ENCODE data around the gene ABI3BP. TPM values are rescaled to one million over a fixed set of nuclear protein-coding genes. Genes with fewer than 3 reads are reported as not detected.

Gene ABI3BP
- total and polyA plus RNA-seq, 2 donors (not counting 1 experiment from before 2014, with no cell fraction given): 4.8 to 62.9 TPM

DNA sequence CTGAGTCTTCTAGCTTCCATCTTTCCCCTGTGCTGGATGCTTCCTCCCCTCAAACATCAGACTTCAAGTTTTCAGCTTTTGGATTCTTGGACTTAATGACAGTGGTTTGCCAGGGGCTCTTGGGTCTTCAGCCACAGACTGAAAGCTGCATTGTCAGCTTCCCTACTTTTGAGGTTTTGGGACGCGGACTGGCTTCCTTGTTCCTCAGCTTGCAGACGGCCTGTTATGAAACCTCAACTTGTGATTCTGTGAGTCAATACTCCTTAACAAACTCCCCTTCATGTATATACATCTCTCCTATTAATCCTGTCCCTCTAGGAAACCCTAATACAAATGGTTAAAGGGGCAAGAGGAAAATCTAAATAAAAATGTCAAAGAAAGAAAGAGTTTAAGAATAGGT, 100.1 kb downstream of the ABI3BP start:
- Histone ChIP-seq H2AFZ (ENCODE audit: low read length) (no peak overlapping the region), H3K79me2 (ENCODE audit: control insufficient read depth, insufficient read depth, low read length) (no peaks in the 10 kb centered on the region), H3K4me3 (replicated peaks in 1 of 4; ENCODE audit: control extremely low read depth in 1 of 4, insufficient read depth in 1 of 4, low read depth in 3 of 4, low read length in 4 of 4) (no peak overlapping the region), H3K4me1 (ENCODE audit: control insufficient read depth, extremely low read depth, insufficient read depth, low read length) (no peaks in the 10 kb centered on the region), H3K9ac (ENCODE audit: insufficient read depth, low read length) (no peak overlapping the region), H3K36me3 (ENCODE audit: control insufficient read depth, insufficient read depth, low read length) (no peaks in the 10 kb centered on the region), H4K20me1 (ENCODE audit: control insufficient read depth, extremely low read depth, insufficient read depth, low read length) (no peaks in the 10 kb centered on the region), H3K27me3 (ENCODE audit: control insufficient read depth, insufficient read depth, low read length) (no peaks in the 10 kb centered on the region), H3K4me2 (ENCODE audit: extremely low read depth, insufficient read depth, low read length) (no peak overlapping the region), H3K9me3 (ENCODE audit: control insufficient read depth, insufficient read depth, low read depth, low read length) (no peaks in the 10 kb centered on the region), H3K27ac (ENCODE audit: insufficient read depth, low read length) (no peak overlapping the region)
- TF ChIP-seq, protein P1, sequence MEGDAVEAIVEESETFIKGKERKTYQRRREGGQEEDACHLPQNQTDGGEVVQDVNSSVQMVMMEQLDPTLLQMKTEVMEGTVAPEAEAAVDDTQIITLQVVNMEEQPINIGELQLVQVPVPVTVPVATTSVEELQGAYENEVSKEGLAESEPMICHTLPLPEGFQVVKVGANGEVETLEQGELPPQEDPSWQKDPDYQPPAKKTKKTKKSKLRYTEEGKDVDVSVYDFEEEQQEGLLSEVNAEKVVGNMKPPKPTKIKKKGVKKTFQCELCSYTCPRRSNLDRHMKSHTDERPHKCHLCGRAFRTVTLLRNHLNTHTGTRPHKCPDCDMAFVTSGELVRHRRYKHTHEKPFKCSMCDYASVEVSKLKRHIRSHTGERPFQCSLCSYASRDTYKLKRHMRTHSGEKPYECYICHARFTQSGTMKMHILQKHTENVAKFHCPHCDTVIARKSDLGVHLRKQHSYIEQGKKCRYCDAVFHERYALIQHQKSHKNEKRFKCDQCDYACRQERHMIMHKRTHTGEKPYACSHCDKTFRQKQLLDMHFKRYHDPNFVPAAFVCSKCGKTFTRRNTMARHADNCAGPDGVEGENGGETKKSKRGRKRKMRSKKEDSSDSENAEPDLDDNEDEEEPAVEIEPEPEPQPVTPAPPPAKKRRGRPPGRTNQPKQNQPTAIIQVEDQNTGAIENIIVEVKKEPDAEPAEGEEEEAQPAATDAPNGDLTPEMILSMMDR (conservative IDR thresholded peaks at IDR 0.05 in 1 of 2, IDR thresholded peaks at IDR 0.05 in 1 of 2; ENCODE audit: low read depth in 1 of 2, low read length in 2 of 2): no peak
- no peak for TF ChIP-seq EZH2 (IDR thresholded peaks at IDR 0.05; ENCODE audit: low read length, missing control alignments)
- no peak for DNase-seq (ENCODE audit: low read depth in 2 of 2)

DNA sequence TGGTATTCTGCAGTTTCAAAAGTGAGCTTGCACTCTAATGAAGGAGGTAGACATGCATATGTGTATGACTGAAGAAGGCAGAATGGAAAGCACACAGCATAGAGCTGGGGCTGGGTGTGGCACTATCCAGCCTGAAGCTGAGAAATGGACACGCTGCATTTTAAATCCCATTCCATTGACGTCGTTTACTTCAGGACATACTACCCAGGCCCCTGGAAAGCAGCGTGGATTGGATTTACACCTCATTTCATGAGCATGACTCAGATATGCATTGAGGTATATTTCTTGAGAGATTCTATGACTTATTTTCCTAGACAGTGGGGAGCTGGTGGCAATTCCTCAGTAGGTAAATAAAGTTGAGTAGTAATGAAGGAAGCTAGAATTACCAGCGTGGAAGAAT, 101.4 kb downstream of the ABI3BP start:
- peak in 1 of 2 donors; percentile 10 for DNase-seq (ENCODE audit: low read depth in 2 of 2)

DNA sequence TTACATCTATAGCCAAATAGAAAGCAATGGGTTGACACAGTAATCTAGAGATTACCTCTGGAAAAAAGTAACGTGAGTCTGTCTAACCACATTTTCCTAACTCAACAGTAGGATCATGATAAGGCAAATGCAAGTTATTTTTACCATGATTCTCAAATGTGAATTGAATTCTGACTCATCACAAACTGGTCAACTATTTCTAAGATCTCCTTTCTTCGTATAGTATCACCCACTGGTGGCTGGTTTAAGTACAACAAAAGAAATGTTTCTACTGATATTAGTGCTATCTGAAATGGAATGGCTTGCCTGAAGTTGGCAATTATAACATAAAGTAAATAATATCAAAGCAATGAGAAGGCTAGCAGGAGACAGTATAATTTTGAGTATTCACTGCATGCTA, 102.2 kb downstream of the ABI3BP start:
- Histone ChIP-seq H2AFZ (ENCODE audit: low read length) (no peak overlapping the region), H3K27me3 (ENCODE audit: control insufficient read depth, insufficient read depth, low read length) (no peaks in the 10 kb centered on the region), H4K20me1 (ENCODE audit: control insufficient read depth, extremely low read depth, insufficient read depth, low read length) (no peaks in the 10 kb centered on the region), H3K4me3 (replicated peaks in 1 of 4; ENCODE audit: control extremely low read depth in 1 of 4, insufficient read depth in 1 of 4, low read depth in 3 of 4, low read length in 4 of 4) (no peak overlapping the region), H3K36me3 (ENCODE audit: control insufficient read depth, insufficient read depth, low read length) (no peaks in the 10 kb centered on the region), H3K79me2 (ENCODE audit: control insufficient read depth, insufficient read depth, low read length) (no peaks in the 10 kb centered on the region), H3K4me1 (ENCODE audit: control insufficient read depth, extremely low read depth, insufficient read depth, low read length) (no peaks in the 10 kb centered on the region), H3K9me3 (ENCODE audit: control insufficient read depth, insufficient read depth, low read depth, low read length) (no peaks in the 10 kb centered on the region), H3K27ac (ENCODE audit: insufficient read depth, low read length) (no peak overlapping the region), H3K9ac (ENCODE audit: insufficient read depth, low read length) (no peak overlapping the region), H3K4me2 (ENCODE audit: extremely low read depth, insufficient read depth, low read length) (no peak overlapping the region)
- DNase-seq (ENCODE audit: low read depth in 2 of 2): peak; percentile 69 to 77
- TF ChIP-seq, protein P1 (conservative IDR thresholded peaks at IDR 0.05 in 1 of 2, IDR thresholded peaks at IDR 0.05 in 1 of 2; ENCODE audit: low read depth in 1 of 2, low read length in 2 of 2): peak in 1 of 2 donors; percentile 48
- TF ChIP-seq EZH2 (IDR thresholded peaks at IDR 0.05; ENCODE audit: low read length, missing control alignments): no peak

More for the DNA sequence above, 101.4 kb downstream of the ABI3BP start:
- H3K4me1 ChIP-seq (ENCODE audit: control insufficient read depth, extremely low read depth, insufficient read depth, low read length): no peaks in the 10 kb centered on the region
- H3K79me2 ChIP-seq (ENCODE audit: control insufficient read depth, insufficient read depth, low read length): no peaks in the 10 kb centered on the region
- no peak for TF ChIP-seq EZH2 (IDR thresholded peaks at IDR 0.05; ENCODE audit: low read length, missing control alignments)
- TF ChIP-seq, protein P1 (conservative IDR thresholded peaks at IDR 0.05 in 1 of 2, IDR thresholded peaks at IDR 0.05 in 1 of 2; ENCODE audit: low read depth in 1 of 2, low read length in 2 of 2): no peak
- no peak overlapping the region for H3K9ac ChIP-seq (ENCODE audit: insufficient read depth, low read length)
- no peak overlapping the region for H3K4me2 ChIP-seq (ENCODE audit: extremely low read depth, insufficient read depth, low read length)
- H3K36me3 ChIP-seq (ENCODE audit: control insufficient read depth, insufficient read depth, low read length): no peaks in the 10 kb centered on the region
- no peaks in the 10 kb centered on the region for H4K20me1 ChIP-seq (ENCODE audit: control insufficient read depth, extremely low read depth, insufficient read depth, low read length)
- H3K4me3 ChIP-seq (replicated peaks in 1 of 4; ENCODE audit: control extremely low read depth in 1 of 4, insufficient read depth in 1 of 4, low read depth in 3 of 4, low read length in 4 of 4): no peak overlapping the region
- H3K9me3 ChIP-seq (ENCODE audit: control insufficient read depth, insufficient read depth, low read depth, low read length): no peaks in the 10 kb centered on the region
- H2AFZ ChIP-seq (ENCODE audit: low read length): no peak overlapping the region
- no peaks in the 10 kb centered on the region for H3K27me3 ChIP-seq (ENCODE audit: control insufficient read depth, insufficient read depth, low read length)
- no peak overlapping the region for H3K27ac ChIP-seq (ENCODE audit: insufficient read depth, low read length)

Data from fibroblast of lung (primary cell).